Ramos (cell line): Measurements from ENCODE around the gene DBF4B.
"Not testable (repeated sequence)": the region's sequence is repeated elsewhere in the genome, so short reads cannot be mapped to it uniquely, and the experiment has no call there.

ENCODE experiments used
- in situ Hi-C: fragments of 300-500 bp; cut with MboI; formaldehyde crosslinking; loops from one replicate; pipeline ENCODE4 v1.14.3; 2022; ENCODE audit warnings: low sequenced_read_pairs; ENCODE audit not compliant: unreplicated experiment

DBF4B gene

GRCh38 chr17:44708401-44709263 is at the start of gene DBF4B:
DBF4B (plus strand) TSS chr17:44708665; CDS start chr17:44708821, 156 bp downstream.
- in situ Hi-C loops, result no loop called here

DNA sequence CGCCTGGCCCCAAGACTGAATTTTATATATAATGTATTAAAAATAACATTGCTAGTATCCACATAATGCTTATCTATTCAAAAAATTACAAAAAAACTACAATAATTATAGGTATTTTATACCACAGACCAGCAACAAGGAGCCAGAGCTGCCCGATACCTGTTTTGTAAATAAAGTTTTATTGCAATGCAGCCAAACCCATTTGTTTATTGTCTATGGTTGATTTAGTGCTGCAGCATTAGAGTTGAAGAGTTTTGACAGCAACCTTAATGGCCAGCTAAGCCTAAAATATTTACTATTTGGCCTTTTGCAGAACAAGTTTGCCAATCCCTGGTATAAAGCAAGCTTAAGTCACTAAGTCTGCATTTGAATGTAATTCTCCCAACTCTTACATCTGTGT is 46.6 kb upstream of the DBF4B start:
- in situ Hi-C loops, result no loop called here

- in situ Hi-C loops, result no loop called here
Measured at GRCh38 chr17:44663095-44663494, 45.4 kb upstream of the DBF4B start.

DNA sequence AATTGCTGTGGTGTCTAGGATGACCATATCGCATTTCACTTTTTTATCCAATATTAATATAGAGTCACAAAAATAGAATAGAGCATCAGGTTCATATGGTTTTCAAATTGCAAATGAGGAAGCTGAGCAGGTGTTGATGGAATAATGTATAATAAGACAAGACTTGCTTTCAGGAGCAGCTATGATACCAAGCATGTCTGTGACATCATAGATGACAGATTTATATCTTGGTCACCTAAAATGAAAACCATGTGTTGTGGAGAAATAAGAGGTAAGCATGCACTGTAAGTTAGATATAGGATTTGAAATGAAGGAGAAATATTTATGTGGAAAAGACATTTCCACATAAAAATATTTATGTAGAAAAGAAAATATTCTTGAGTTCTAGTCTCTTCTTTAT is 43.6 kb upstream of the DBF4B start:
- in situ Hi-C loops, result no loop called here

DNA sequence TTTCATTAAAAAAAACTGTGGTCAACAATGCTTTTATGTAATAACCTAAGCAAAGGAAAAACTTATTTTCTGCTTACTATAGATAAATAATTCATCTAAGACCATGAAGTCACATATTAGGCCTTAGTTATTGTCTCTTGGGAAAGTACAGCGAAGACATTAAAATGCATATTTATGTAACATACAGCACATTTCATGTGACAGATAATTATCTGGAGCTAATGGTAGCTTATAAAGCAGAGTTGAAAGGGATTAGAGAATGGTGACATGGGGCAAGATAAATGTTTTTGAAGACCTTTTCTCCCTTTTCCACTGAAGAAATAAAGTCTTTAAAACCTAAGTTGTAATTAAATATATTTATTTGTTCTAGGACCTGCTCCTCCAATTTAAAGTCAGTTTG is 42.5 kb upstream of the DBF4B start:
- in situ Hi-C loops, result no loop called here

DNA sequence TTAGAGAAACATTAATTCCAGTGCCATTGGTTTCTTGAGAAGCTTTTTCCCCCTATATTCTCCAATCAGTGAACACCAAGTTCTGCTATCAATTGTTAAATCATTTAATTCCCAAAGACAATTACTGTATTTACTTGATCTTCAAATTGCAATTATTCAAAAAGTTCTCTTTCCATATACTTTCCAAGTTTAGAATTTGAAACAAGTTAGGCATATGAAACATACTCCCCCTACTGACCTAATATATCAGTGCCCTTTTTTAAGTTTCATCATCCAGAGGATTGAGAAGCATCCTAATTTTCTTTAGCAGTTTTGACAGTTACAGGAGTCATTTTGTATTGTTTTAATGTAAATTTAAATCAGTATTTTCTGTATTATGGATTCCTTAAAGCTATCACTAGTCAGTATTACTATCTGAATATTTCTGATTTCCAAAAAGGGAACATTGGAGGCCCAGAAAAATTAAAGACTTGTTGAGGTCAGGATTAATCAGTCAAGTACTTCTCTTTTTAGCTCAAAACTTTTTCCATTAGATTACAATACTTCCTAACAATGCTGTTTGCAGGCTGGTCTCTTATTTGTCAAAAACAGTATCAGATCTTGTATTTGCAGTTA is 35.9 kb upstream of the DBF4B start:
- in situ Hi-C loops, result no loop called here

DNA sequence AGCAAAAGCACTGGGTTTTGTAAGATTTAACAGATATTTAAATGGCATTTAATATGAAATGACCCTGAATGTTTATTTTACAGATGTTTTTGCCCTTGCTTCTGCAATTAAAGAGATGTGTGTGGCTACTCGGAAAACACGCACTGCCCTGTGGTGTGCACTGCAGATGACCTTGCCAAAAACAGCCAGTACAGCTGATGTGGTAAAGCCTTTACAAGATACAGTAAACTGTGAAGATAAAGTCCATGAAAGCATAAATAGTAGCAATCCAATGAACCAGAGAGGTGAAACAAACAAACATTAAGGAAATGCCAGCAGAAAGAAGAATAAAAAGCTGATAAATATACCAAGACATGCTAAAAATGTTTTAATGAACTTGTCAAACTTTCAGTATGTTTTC is 34.6 kb upstream of the DBF4B start:
- in situ Hi-C loops, result no loop called here

GRCh38 chr17:44677136-44677535 is 31.3 kb upstream of the DBF4B start:
- in situ Hi-C loops, result no loop called here

DNA sequence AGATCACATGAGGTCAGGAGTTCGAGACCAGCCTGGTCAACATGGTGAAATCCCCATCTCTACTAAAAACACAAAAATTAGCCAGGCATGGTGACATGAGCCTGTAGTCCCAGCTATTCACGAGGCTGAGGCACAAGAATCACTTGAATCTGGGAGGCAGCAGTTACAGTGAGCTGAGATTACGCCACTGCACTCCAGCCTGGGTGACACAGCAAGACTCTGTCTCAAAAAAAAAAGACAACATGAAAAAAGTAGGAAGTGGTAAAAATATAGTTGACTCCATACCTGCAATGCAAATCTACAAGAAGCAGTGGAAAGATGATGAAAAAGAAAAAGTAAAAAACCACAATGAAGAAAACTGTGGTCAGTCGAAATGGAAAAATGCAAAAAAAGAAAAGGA is 25.2 kb upstream of the DBF4B start:
- in situ Hi-C loops, result not testable (repeated sequence)

DNA sequence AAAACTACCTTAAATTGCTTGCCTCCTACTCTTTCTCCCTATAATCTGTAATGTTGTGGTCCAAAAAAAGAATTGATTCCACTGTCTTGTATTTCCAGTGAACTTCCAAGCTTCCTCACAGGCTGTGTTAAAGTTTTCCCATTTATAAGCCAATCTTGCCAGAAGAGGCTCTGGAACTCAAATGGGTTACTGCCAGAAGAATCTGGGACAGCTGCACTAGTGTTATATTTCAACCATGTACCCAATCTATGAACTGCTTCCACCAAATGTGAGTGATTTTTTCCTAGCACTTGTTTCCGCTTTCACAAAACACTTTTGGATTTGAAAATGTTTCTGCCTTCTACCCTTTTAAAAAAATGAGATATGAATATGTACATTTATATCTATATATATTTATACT is 20.7 kb upstream of the DBF4B start:
- in situ Hi-C loops, result no loop called here

GRCh38 chr17:44688200-44688599 is 20.3 kb upstream of the DBF4B start:
- in situ Hi-C loops, result no loop called here

DNA sequence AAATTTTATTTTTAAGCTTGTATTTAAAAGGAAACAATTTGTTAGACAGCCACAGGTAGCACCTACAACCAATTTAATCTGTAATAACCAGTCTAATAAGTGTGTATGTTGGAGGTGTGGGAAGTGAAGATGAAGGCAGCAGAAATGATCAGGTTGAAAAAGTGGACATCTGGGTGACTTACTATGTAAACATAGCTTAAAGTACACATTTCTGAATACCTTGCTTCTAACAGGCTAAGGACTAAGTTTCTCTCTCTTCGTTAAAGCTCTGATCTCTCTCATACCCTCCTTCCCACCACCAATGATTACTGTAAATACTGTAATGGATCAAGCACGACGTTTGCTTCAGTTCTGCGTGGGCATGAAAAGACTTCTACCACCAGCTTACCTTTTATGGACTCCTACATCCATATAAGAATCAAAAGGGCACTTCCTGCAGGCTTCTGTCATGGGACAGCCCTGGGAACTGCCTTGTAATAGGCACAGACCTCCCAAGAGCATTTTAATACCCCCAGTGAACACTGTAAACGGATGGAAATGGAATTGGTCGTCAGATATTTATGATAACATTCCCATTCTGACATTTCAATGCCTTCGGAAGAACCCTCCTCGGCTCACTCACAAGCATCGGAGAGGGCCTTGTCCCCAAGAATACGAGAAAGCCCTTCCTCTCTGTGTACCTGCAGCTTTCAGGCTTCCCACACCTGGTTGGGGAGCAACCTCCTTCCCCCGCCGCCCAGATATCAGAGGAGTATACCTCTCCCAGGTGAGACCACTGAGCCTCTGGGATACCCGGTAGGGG is 19.6 kb upstream of the DBF4B start:
- in situ Hi-C loops, result no loop called here

GRCh38 chr17:44689477-44690217 is 18.8 kb upstream of the DBF4B start, which contains the start of gene CCDC43:
CCDC43 (minus strand) TSS chr17:44689776; CDS start chr17:44689753, 23 bp downstream.
- in situ Hi-C loops, result no loop called here

GRCh38 chr17:44690746-44691306 is 17.6 kb upstream of the DBF4B start:
- in situ Hi-C loops, result not testable (repeated sequence)

DNA sequence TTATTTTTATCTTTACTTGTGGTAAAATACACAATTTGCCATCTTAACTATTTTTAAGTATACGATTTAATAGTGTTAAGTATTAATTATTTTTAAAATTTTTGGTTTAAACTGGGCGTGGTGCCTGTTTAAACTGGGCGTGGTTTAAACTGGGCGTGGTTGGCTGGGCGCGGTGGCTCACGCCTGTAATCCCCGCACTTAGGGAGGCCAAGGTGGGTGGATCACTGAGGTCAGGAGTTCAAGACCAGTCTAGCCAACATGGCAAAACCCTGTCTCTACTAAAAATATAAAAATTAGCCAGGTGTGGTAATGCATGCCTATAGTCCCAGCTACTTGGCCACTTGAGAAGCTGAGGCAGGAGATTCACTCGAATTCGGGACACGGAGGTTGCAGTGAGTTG is 14.9 kb upstream of the DBF4B start:
- in situ Hi-C loops, result no loop called here

DNA sequence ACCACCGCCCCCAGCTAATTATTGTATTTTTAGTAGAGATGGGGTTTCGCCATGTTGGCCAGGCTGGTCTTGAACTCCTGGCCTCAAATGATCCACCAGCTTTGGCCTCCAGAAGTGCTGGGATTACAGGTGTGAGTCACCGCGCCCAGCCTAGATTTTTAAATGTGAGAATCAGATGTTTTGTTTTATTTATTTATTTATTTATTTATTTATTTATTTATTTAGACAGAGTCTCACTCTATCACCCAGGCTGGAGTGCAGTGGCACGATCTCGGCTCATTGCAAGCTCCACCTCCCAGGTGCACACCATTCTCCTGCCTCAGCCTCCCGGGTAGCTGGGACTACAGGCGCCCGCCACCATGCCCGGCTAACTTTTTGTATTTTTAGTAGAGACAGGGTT is 8.2 kb upstream of the DBF4B start:
- in situ Hi-C loops, result not testable (repeated sequence)

DNA sequence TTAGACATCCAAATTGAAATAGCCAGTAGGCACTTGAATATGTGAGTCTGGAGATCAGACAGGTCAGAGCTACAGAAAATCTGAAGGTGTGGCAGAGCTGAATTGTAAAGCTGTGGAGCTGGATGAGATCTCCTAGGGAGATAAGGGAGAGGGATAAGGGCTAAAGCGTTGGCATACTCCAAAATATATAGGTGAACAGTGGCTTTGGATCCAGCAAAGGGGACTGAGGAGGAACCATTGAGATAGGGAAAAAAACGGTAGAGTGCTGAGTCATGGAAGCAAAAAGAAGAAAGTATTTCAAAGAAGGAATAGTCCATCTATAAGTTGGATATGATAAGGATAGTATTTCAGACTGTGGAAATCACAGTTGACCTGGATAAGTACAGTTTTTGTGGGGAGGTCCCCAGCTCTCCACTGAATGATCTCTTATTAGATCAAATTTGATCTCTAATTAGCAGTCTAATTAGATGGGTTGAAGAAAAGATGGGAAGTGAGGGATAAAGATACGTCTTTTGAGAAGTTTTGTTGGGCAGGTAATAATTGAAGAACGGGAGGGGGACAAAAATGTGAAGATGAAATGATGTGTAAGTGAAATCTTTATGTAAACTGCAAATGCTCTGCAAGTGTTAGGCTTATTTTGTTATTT is 587 bp upstream of the DBF4B start:
- in situ Hi-C loops, result no loop called here

DNA sequence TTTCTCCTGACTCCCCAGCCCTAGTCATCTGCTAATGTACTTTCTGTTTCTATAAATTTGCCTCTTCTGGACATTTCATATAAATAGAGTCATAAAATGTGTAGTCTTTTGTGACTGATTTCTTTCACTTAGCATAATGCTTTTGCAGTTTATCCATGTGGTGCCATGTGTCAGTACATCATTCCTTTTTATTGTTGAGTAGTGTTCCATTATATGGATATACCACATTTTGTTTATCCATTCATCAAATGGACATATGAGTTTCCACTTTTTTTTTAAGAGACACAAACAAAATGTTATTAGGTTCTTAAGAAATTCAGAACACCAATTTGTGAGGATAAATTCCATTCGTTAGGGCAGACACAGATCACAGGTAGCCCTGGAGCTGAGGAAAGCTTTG is 11.0 kb downstream of the DBF4B start:
- in situ Hi-C loops, result no loop called here

GRCh38 chr17:44722254-44722653 is 13.8 kb downstream of the DBF4B start:
- in situ Hi-C loops, result no loop called here
